IMR-90 (cell line): ENCODE results near the gene FAM20C. TPM values are rescaled to one million over a fixed set of nuclear protein-coding genes. Genes with fewer than 3 reads are reported as not detected.

Source experiments
- ATAC-seq: fragments of 200-7000 bp; cut with Tn5 transposase; 2 replicates; pipeline ENCODE4 v1.9.1; 2020; ENCODE audit warnings: low read depth, mild to moderate bottlenecking, moderate library complexity
- BruUV-seq: library from RNA; stranded (reverse); fragments of 400-500 nt; replicated peaks from 2 replicates; lab custom pipeline; 2021; lab: Mats Ljungman, UMichigan
- CTCF ChIA-PET: fragments of 300-600 bp; formaldehyde crosslinking; extraction: SDS; loops from one replicate; lab custom pipeline; 2021; ENCODE audit warnings: antibody characterized with exemption; lab: Yijun Ruan, JAX
- POLR2A ChIA-PET: fragments of 300-600 bp; sonication (Branson Sonifier 250); formaldehyde crosslinking; loops from one replicate; lab custom pipeline; 2022; ENCODE audit warnings: antibody characterized with exemption; ENCODE audit not compliant: unreplicated experiment; lab: Charles Lee
- DNase-seq: peaks from one replicate; pipeline ENCODE4 v3.0.0; 2013
- H2AFZ ChIP-seq: replicated peaks from 2 replicates; pipeline ENCODE3; 2013; ENCODE audit warnings: low read length, mild to moderate bottlenecking; ENCODE audit not compliant: poor library complexity
- H2AK5ac ChIP-seq: 2 replicates; pipeline ENCODE4 v1.6.1; 2013; ENCODE audit warnings: low read depth, low read length, inconsistent platforms
- H2AK9ac ChIP-seq: replicated peaks from 2 replicates; pipeline ENCODE3; 2013; ENCODE audit warnings: mild to moderate bottlenecking, low read depth, low read length, moderate library complexity; ENCODE audit not compliant: poor library complexity
- H2BK120ac ChIP-seq: 2 replicates; pipeline ENCODE4 v1.6.1; 2013; ENCODE audit warnings: low read depth, low read length, inconsistent platforms
- H2BK15ac ChIP-seq: 3 replicates; pipeline ENCODE4 v1.6.1; 2013; ENCODE audit warnings: low read depth, low read length, inconsistent platforms
- H2BK20ac ChIP-seq: 2 replicates; pipeline ENCODE4 v1.6.1; 2013; ENCODE audit warnings: low read depth, mild to moderate bottlenecking, inconsistent platforms, low read length, moderate library complexity
- H2BK5ac ChIP-seq: 2 replicates; pipeline ENCODE4 v1.6.1; 2013; ENCODE audit warnings: mild to moderate bottlenecking, low read depth, low read length, inconsistent platforms; ENCODE audit not compliant: poor library complexity, severe bottlenecking
- H3K14ac ChIP-seq: replicated peaks from 2 replicates; pipeline ENCODE4 v1.6.1; 2013; ENCODE audit warnings: low read depth, low read length, inconsistent platforms
- H3K18ac ChIP-seq: 2 replicates; pipeline ENCODE4 v1.6.1; 2013; ENCODE audit warnings: low read depth, low read length, control low read depth
- H3K23ac ChIP-seq: 2 replicates; pipeline ENCODE4 v1.6.1; 2013; ENCODE audit warnings: low read depth, low read length, inconsistent platforms
- H3K27ac ChIP-seq: 2 replicates; pipeline ENCODE4 v1.5.1; 2013; ENCODE audit warnings: mild to moderate bottlenecking, control low read depth, low read length; ENCODE audit not compliant: insufficient read depth
- H3K27me3 ChIP-seq: 2 replicates; pipeline ENCODE4 v1.6.1; 2013; ENCODE audit warnings: low read length; ENCODE audit not compliant: control insufficient read depth, insufficient read depth
- H3K36me3 ChIP-seq: 2 replicates; pipeline ENCODE4 v1.6.1; 2013; ENCODE audit warnings: low read length, mixed read lengths; ENCODE audit not compliant: control insufficient read depth, insufficient read depth
- H3K4ac ChIP-seq: 2 replicates; pipeline ENCODE4 v1.6.1; 2013; ENCODE audit warnings: low read depth, low read length, inconsistent platforms
- H3K4me1 ChIP-seq: 2 replicates; pipeline ENCODE4 v1.6.1; 2013; ENCODE audit warnings: low read length, mixed read lengths; ENCODE audit not compliant: control insufficient read depth, insufficient read depth
- H3K4me2 ChIP-seq: 2 replicates; pipeline ENCODE4 v1.6.1; 2013; ENCODE audit warnings: low read depth, mild to moderate bottlenecking, control low read depth, low read length, moderate library complexity
- H3K4me3 ChIP-seq: 2 replicates; pipeline ENCODE4 v1.5.1; 2013; ENCODE audit warnings: low read depth, mild to moderate bottlenecking, control low read depth, low read length, moderate library complexity; ENCODE audit not compliant: insufficient read depth
- H3K56ac ChIP-seq: 2 replicates; pipeline ENCODE4 v1.6.1; 2013; ENCODE audit warnings: low read length, inconsistent platforms; ENCODE audit not compliant: insufficient read depth; ENCODE audit errors: extremely low read depth
- H3K79me1 ChIP-seq, 2 experiments: 2 replicates each; pipeline ENCODE4 v1.6.1; 2013; ENCODE audit warnings: low read length in 2 of 2, inconsistent platforms in 1 of 2, low read depth in 1 of 2
- H3K9ac ChIP-seq: 2 replicates; pipeline ENCODE4 v1.6.1; 2013; ENCODE audit warnings: low read depth, low read length, control low read depth
- H3K9me1 ChIP-seq: 2 replicates; pipeline ENCODE4 v1.6.1; 2013; ENCODE audit warnings: low read length, inconsistent platforms; ENCODE audit not compliant: insufficient read depth
- H3K9me3 ChIP-seq: 2 replicates; pipeline ENCODE4 v1.6.1; 2013; ENCODE audit warnings: low read length; ENCODE audit not compliant: control insufficient read depth, insufficient read depth
- H4K20me1 ChIP-seq: 2 replicates; pipeline ENCODE4 v1.6.1; 2013; ENCODE audit warnings: low read length, inconsistent platforms; ENCODE audit not compliant: insufficient read depth
- H4K5ac ChIP-seq: 2 replicates; pipeline ENCODE4 v1.6.1; 2013; ENCODE audit warnings: mild to moderate bottlenecking, low read depth, low read length, control low read depth
- H4K8ac ChIP-seq, 2 experiments: 2 replicates each; pipeline ENCODE4 v1.6.1; 2013; ENCODE audit warnings: low read depth in 2 of 2, low read length in 2 of 2, control low read depth in 1 of 2, inconsistent platforms in 1 of 2
- H4K91ac ChIP-seq: 2 replicates; pipeline ENCODE4 v1.6.1; 2013; ENCODE audit warnings: low read depth, low read length, inconsistent platforms; ENCODE audit not compliant: insufficient read depth
- BHLHE40 ChIP-seq: fragments of 150-350 bp; IDR thresholded peaks from 2 replicates; pipeline ENCODE4 v1.6.1; 2016; ENCODE audit warnings: mild to moderate bottlenecking, low read depth, low read length
- CEBPB ChIP-seq: IDR thresholded peaks from 2 replicates; pipeline ENCODE4 v1.6.1; 2012; ENCODE audit warnings: low read depth, low read length, improper control_type of control experiment
- MXI1 ChIP-seq: IDR thresholded peaks from 2 replicates; pipeline ENCODE4 v1.6.1; 2012; ENCODE audit warnings: low read depth, mild to moderate bottlenecking, low read length, moderate library complexity, borderline replicate concordance
- RFX5 ChIP-seq: IDR thresholded peaks from 2 replicates; pipeline ENCODE4 v1.8.0; 2012; ENCODE audit warnings: low read depth, mild to moderate bottlenecking, low read length, moderate library complexity
- WGBS, 2 experiments: methylation state at CpG; one replicate each; pipeline versions ENCODE4 v1.1.5 to v1.1.7; 2013; ENCODE audit warnings: missing lambda C conversion rate in 2 of 2; ENCODE audit not compliant: insufficient read length in 1 of 2; ENCODE audit errors: extremely low coverage in 2 of 2; 5-methylcytosine and 5-hydroxymethylcytosine counted together
- dilution Hi-C: fragments of 300-500 bp; cut with HindIII; formaldehyde crosslinking; loops from one replicate; pipeline ENCODE4 v1.14.3; 2018; ENCODE audit warnings: low sequenced_read_pairs; ENCODE audit not compliant: unreplicated experiment
- in situ Hi-C: fragments of 300-500 bp; cut with MboI; formaldehyde crosslinking; loops from 3 replicates; pipeline ENCODE4 v1.14.3; 2019; ENCODE audit warnings: low sequenced_read_pairs, inconsistent platforms, mixed read lengths
- intact Hi-C: fragments of 100-400 bp; cut with micrococcal nuclease; formaldehyde crosslinking; loops from 2 replicates; pipeline ENCODE4 v1.10.0; 2022
- polyA plus RNA-seq, 3 experiments: library from polyadenylated mRNA; depleted of rRNA; stranded (reverse); fragments of >200 nt; gene quantifications; 2 replicates each; pipeline ENCODE4 v1.2.3, GENCODE V29; 2012; ENCODE audit warnings: low replicate concordance in 1 of 3
- total RNA-seq: library from RNA; depleted of rRNA; stranded (reverse); fragments of >200 nt; gene quantifications from 2 replicates; pipeline ENCODE4 v1.2.3, GENCODE V29; 2012

FAM20C gene
- total and polyA plus RNA-seq, 2 of the 4 experiments (the other 2 are of a cell fraction) = 7.7 to 36.6 TPM

DNA sequence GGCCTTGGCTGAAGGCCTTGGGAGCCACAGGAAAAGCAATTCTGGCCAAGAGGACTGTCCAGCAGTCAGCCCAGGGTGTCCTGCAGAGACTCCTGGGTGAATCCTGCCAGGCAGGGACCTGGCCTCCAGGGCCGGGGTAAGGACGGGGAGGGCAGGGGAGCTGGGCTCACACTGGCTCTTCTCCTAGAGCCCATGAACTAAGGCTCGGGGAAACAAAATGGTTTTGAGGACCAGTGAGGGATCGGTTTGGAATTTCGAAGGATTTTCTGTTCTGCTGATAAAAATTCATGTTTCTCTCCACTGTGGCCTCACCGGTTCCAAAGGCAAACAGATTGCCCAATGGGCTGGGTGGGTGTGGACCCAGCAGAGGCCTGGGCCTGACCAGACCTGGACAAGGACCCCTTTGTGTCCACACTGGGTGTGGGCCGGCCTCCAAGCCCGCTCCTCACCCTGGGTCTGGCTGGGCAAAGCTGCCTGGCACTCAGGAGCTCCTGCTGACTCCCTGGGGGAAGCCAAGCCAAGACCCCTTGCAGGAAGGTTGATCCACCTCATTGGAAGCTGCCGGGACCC, 27.3 kb downstream of the FAM20C start:
- in situ Hi-C loops = no loop called here
- CTCF ChIA-PET = no interaction called here
- intact Hi-C loops = no loop called here
- dilution Hi-C loops = no loop called here
- peaks cover 20% of the 10 kb centered on the region for H3K9me1 ChIP-seq
- POLR2A ChIA-PET = no interaction called here
- no peak overlapping the region for H3K23ac ChIP-seq
- DNase-seq = no peak
- no peak overlapping the region for H2BK20ac ChIP-seq
- H3K4me1 ChIP-seq = peaks cover 16% of the 10 kb centered on the region
- peak overlapping the region; percentile 10 for H2BK5ac ChIP-seq
- no TSS peak for BruUV-seq
- 94% methylated on average over 3 of the region's 9 CpGs; no CpG with 5 or more reads in 1 of the 2 experiments for WGBS, 2 experiments
- 0 out of 2 replicates have a peak overlapping the region, but pooled peaks have one; percentile 8 for H2BK120ac ChIP-seq
- no peaks in the 10 kb centered on the region for H3K27me3 ChIP-seq
- peak overlapping the region; percentile 61 for H2AK9ac ChIP-seq
- no peak overlapping the region for H3K27ac ChIP-seq
- peak overlapping the region; percentile 27 for H3K4ac ChIP-seq
- peak overlapping the region; percentile 33 for H2AFZ ChIP-seq
- H3K14ac ChIP-seq = 0 out of 2 replicates have a peak overlapping the region, but pooled peaks have one; percentile 41
- peaks cover 40% of the 10 kb centered on the region for H4K20me1 ChIP-seq
- H3K9me3 ChIP-seq = no peaks in the 10 kb centered on the region
- no peak overlapping the region for H3K18ac ChIP-seq
- H3K9ac ChIP-seq = no peak overlapping the region
- no peak overlapping the region for H4K91ac ChIP-seq
- no peak overlapping the region for H2BK15ac ChIP-seq
- H3K79me1 ChIP-seq = peaks cover 13 to 50% of the 10 kb centered on the region in 2 experiments
- H3K4me3 ChIP-seq = no peak overlapping the region
- no peak overlapping the region; a peak in 1 of 4 replicates for H4K8ac ChIP-seq
- no peak for ATAC-seq
- H3K4me2 ChIP-seq = no peak overlapping the region
- no peak overlapping the region for H4K5ac ChIP-seq
- no peak overlapping the region for H2AK5ac ChIP-seq
- H3K56ac ChIP-seq = no peak overlapping the region
- H3K36me3 ChIP-seq = peaks cover 53% of the 10 kb centered on the region
- no peak for TF ChIP-seq RFX5
- TF ChIP-seq CEBPB = no peak
- TF ChIP-seq BHLHE40 = no peak
- no peak for TF ChIP-seq MXI1
